Islet of Langerhans (tissue), 1 donor: ENCODE results near the gene OR2V2.
"Not testable (repeated sequence)": the region's sequence is repeated elsewhere in the genome, so short reads cannot be mapped to it uniquely, and the experiment has no call there.

Experiments
- FAIRE-seq: peaks from one replicate; lab custom pipeline; 2011; peaks lifted over from hg19 to GRCh38; lab: Jason Lieb, UNC

The OR2V2 gene

DNA sequence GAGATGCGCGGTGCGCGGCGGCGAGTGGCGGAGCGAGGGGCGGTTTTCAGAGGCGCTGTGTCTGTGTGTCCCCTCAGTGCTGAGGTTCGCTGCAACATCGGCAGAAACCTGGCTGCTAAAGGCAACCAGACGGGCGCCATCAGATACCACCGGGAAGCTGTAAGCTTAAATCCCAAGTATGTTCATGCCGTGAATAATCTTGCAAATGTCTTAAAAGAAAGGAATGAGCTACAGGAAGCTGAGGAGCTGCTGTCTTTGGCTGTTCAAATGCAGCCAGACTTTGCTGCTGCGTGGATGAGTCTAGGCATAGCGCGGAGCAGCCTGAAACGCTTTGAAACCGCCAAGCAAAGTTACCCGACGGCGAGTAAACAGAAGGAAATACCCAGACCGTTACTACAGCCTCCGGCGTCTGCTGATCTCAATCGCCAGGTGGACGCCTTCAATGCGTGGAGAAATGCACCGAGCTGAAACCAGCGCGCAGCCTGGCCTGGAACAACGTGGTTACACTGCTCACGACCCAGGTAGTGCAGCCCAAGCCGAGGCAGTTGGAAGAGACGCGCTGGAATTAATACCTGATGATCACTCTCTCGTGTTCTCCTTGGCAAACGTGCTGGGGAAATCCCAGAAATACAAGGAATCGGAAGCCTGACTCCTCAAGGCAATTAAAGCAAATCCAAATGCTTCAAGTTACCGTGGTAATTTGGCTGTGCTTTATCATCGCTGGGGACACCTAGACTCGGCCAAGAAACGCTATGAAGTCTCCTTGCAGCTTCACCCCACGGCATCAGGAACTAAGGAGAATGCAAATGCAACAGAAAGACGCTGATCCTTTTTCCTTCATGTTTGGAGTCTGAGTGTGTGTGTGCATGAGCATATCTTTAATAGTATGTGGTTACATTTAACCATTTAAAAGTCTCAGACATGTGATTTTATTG, 32.3 kb upstream of the OR2V2 start:
- no peak for FAIRE-seq

DNA sequence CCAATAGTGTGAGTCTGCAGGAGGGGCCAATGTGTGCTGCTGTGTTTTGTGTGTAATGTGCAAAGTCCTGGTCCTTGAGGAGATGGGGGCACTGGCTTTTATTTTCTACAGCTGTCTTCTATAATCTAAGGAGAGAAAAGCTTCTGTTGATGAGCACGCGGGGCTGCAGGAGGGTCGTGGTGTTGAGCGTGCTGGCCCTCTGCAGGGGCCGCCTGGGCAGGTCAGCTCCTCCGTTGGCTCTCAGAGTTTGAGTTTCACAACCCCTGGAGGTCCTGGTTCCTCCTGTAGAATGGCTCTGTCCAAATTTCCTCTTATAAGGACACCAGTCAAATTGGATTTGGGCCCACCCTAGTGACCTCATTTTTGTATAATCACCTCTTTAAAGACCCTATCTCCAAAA, 29.0 kb upstream of the OR2V2 start:
- FAIRE-seq, result no peak

DNA sequence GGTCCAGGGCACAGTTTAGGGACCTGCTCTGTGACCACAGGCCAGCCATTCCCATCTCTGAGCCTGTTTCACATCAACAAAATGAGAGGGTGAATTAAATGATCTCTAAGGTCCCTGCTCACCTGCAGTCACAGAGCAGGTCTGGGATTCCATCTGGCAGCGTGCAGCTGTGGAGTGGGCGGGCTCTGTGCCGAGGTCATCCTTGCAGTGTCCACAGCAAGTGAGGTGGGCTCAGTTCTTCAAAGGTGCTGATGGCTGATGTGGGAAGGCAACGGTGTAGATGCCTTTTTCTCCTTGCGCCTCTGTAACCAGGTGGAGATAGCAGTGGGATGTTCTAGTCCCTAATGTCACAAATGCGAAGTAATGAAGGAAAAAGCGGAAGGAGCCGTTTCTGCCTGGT, 28.3 kb upstream of the OR2V2 start:
- no peak for FAIRE-seq

DNA sequence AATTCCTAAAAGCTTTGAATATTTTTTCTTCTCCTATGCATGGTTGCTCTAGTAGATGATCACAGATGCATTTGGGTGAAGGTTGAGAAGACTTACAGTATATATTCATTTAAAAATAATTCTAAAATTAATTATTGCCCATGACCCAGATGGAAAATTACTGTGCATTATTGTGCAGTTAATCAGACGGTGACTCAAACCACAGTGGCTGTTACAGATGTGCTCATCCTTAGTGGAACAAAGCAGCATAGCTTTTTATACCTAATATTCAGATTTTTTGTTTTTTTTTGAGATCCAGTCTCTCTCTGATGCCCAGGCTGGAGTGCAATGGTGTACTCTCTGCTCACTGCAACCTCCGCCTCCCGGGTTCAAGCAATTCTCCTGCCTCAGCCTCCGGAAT, 27.1 kb upstream of the OR2V2 start:
- no peak for FAIRE-seq

DNA sequence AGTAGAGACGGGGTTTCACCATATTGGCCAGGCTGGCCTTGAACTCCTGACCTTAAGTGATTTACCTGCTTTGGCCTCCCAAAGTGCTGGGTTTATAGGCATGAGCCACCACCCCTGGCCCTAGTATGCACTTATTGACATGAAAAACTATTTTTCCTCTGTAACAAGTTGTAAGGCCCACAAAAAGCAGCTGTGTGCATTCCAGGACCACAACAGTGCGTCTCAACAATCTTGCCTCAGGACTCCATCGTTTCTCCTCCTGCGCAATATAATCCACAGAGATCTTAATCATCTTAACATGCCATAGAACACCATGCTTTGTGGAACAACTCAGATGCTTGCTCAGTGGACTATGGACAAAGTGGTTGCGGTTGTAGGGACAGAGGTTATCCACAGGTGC, 26.6 kb upstream of the OR2V2 start:
- no peak for FAIRE-seq

DNA sequence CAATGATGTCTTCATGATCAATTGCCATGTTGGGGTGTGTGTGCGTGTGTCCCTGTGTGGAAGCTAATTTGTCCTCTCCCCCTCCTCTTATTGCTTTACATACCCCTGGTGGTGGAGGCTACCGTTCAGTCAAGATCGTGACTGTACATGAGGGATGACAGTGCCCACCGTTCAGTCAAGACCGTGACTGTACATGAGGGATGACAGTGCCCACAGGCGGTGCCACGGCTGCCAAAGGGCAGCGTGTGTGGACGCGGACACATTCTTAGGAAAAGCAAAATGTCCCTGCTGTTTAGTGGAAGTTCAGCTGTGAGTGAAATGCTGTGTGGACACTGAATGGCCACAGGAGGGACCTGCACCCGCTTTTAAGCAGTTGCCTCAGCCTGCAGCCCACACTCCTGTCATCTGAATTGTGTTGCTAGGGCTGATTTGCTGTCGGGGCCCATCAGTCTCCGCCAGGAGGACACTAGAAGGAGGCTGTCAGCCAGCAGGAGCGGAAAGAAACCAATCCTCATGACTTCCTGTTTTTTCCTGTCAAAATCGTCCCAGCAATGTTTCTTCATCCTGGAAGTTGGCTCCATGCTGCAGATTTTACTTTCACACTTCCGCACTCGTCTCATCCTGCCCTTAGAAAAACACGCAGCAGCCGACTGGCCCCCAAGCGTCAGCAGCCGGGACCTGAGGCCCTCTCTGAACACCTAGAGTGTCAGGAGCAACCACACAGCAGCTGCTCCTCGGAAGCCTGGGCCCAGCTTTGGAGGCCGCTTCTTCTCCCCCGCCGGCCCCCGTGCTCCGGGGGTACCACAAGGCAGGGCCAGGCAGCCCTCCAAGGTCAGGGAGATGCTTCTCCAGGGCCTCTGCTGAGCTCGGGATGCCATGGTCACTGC, 25.5 kb upstream of the OR2V2 start:
- no peak for FAIRE-seq

DNA sequence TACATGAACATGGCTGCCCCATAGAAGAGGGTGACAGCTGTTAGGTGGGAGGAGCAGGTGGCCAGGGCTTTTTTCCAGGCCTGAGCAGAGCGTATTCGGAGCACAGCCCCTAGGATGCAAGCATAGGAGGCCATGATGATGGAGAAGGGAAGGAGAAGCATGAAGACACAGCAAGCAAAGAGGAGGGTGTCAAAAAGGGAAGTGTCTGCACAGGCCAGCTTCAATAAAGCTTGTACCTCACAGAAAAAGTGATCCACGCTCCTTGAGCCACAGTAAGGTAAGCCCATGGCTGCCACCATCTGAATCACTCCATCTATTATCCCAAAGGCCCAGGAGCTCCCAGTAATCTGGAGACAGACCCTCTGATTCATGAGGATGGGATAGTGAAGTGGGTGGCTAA, 22.9 kb upstream of the OR2V2 start:
- FAIRE-seq, result no peak

DNA sequence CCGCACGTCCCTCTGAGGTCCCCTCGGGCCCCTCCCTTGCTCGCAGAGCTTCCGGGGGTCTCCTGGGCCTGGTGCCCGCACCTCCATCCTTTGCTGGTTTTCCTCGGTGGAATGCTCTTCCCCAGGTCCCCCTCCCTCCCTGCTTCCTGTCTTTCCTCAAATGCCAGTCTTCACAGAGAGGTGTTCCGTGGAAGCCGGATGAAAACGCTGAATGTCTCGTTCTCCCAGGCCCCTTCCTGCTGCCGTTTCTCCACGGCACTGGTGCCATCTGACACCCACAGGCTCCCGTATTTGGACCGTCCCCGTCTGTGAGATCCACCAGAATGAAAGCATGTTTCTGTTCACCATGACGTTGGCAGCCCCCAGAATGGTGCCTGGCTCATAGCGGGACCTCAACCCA, 20.5 kb upstream of the OR2V2 start:
- no peak for FAIRE-seq

DNA sequence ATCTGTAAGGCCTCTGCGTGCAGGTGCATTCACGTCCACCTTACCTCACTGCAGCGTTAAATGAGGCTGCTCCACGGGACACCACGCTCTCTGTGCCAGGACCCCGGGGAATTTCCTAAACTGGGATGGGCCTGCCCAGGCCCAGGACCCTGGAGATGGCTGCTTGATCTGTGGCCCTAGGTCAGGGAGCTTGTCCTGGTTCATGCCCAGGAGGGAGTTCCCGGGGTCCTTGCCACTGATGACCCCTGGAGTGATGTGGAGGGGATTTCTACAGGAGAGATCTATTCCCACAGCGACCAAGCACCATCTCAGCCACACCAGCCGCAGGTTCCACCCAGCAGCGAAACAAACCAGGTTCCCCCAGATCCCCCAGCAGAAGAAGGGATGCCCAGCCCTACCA, 19.9 kb upstream of the OR2V2 start:
- no peak for FAIRE-seq

DNA sequence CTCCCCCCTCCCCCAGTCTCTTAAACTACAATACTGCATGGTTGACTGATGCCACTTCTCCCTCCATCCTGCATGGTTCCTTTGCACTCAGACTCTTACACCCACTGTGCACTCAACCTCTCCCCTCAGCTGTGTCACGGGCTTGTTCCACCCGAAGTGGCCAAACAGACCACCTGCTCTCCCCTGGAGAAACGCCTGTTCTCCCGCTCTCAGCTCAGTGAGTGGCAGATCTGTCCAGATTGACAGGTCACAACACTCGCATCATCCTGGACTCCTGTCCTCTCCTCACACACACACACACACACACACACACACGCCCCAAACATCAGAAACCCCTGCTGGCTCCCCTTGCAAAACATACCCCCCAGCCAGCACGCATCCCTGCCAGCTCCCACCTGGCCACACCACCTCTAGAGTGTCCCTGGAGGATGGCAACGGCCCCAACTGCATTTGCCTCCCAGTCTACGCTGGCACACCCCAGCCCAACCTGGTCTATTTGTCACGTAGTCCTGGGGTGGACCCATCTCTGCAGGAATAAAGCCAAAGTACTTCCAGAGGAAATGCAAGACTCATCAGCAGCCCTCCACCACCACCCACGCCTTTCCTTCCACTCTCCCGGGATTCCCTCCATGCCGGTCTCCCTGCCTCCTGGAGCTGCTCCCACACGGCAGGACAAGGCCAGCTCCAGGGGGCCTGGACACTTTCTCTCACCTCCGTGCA, 19.3 kb upstream of the OR2V2 start:
- no peak for FAIRE-seq

DNA sequence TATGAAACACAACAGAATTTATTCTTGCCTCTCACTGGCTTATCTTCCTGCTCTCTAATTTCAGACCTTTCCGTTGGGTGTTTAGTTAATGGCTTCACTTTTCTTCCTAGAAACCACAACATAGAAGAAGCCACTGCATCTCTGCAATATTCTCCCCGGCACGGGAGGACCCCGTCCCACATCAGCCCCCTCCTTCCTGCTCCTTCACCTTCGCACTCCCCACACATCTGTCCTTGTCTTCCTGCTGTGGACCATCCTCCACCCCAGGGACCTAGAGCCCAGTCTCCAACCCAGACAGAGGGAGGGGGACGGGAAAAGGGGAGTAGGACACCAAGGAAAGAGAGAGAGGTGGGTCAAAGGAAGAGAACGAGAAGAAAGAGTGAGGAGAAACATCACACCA, 17.8 kb upstream of the OR2V2 start:
- FAIRE-seq, result no peak

DNA sequence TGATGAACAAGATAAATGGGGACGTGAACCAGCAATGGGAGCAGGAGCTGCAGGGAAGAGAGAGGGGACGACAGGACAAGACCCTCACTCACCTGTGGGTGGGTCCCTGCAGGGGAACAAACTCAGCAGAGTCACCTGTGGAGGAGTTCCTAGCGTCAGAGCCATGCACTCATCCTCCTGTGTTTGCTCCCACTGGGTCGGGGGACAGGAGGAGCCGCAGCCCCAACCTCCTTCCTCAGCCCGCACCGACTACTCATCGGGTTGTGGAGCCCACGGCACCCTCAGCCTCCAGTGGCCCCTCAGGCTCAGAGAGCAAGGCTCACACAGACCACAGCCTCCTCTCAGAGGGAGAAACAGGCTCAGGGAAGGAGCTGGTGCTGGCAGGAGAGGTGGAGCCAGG, 17.3 kb upstream of the OR2V2 start:
- not testable (repeated sequence) for FAIRE-seq

DNA sequence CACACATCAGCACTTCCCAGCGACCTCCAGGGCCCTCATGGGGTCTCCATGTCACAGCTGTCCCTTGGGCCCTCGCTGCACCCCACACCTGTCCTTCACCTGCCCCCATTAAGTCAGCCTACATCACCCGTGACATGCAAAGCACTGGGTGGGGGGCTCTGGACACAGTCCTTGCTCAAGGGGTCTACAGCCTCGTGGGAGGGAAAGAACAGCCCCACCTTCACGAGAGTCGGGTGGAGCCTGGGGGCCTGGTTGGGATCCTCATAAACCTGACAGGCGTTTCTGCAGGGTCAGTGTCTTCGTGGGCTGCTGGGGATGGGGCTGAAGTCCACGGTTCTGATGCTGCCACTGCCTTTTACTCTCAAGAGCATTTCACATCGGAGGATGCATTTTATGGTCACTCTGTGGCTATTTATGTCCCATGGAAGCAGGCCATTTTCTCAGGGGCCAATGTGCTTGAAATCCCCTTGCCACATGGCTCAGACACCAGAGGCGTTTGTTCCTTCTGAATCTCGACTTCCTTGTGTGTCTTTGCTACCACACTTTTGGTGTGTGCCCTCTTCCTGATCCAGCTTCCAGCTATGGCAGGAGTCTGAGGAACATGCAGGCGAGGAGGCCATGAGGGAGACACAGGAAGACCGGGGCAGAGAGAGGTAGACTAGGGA, 16.4 kb upstream of the OR2V2 start, which contains the start of gene OR2V1:
Gene OR2V1, minus strand, starts transcription at position 338 of the 665 bp plus-strand sequence. CDS start 5,865 bp downstream, outside the sequence.
- FAIRE-seq, result no peak

DNA sequence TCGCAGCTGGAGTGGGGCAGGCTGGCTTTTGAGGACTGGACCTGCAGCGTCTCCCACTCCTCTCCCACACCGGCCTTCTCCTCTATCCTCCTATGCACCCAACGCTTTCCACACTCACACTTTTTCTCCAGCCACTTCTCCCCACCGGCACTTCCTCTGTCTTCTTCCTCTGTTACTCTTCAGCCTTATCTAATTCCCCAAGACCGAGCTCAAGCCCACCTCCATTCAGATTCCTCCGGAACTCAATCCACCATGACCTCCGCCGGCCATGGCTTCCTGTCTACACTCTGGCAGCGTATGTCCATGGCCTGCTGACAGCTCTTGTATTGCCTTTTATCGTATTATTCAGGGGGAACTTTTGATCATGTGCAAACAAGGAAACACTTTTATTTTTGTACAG, 15.9 kb upstream of the OR2V2 start:
- FAIRE-seq, result no peak

DNA sequence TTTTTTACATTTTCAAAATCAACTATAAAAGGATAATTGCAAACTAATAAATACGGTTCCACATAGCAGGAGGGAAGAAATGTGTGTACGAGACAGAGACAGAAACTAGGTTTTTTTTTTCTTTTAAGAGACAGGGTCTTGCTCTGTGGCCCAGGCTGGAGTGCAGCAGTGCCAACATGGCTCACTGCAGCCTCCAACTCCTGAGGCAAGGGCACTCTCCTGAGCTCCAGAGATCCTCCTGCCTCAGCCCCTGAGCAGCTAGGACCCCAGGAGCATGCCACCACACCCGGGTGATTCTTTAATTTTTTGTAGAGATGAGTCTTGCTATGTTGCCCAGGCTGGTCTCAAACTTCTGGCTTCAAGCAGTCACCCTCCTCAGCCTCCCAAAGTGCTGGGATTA, 14.3 kb upstream of the OR2V2 start:
- FAIRE-seq, result no peak

DNA sequence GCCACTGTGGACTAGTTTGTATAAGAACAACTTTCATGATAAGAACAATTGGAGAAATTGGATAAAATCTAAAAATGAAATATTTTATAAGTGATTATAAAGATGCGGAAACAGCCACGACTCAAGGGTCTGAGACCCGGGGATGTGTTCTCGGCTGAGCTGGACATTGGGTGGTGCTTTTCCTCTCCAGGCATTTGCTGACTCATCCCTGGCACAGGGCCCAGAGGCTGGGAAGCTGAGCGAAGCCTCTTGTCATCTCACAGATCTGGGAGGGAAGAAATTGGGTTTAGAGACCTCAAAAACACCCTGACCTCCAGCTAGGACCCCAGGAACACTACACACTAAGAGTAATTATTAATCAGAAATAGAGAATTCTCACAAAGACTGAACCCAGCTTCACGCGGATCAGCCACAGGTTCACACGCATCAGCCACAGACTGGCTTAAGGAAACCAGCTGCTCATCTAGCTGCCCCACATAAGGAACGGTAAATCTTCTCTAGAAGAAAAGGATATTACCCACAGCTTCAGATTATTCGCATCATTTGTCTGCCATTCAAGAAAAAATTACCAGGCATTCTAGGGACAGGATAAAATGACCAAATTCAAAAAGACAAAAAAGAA, 13.7 kb upstream of the OR2V2 start:
- no peak for FAIRE-seq

DNA sequence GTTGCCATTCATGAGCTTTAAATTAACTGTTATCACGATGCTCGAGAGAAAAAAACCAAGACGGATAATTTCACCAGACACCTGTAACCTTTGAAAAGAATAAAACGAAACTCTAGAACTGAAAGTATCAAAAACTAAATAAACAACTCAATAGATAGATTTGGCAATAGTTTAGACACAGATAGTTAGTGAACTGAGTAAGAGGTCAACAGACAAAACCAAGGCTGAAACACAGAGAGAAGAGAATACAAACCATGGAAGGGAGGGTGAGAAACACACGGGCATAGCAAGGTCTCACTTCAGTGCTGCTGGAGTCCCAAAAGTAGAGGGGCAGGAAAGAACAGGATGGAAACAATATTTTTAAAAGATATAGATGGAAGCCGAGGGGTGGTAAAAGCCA, 13.1 kb upstream of the OR2V2 start:
- FAIRE-seq, result no peak

DNA sequence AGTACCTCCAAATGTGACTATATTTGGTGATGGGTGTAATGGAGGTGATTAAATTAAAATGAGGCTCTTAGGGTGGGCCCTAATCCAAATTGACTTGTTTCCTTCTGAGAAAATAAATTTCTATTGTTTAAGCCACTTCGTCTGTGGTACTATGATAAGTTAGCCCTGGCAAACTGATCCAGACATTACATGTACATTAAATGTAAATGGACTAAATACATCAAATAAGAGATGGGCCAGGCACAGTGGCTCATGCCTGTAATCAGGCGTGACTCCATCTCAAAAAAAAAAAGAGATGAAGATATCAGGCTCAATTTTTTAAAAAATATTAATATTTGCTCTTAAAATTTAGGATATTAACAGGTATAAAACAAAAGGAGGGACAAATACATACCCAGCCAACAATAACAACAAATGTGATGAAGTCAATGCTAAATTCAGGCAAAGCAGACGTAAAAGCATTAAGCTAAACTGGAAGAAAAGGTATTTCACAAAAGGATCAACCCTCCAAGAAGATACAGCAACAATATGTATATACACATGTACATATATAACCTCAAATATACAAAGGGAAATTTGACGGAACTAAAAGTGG, 10.9 kb upstream of the OR2V2 start:
- FAIRE-seq, result no peak

DNA sequence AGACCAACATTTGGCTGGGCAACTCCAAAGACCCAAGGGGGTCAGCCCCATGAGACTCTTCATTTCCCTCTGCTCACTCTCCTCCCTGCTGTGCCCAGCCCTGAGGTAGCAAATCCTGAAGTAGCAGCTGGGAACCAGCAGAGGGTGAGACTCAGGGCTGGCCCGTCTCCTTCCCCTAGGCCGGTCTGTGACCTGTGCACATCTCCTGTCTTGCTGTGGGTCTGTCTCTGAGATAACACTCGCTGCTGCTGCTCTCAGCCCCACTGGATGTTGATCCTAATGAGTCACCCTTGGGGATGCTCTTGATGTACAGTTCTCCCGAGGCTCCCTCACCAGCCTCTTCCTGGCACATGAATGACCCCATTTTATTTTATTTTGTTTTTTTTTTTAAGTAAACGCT, 9.1 kb upstream of the OR2V2 start:
- no peak for FAIRE-seq

DNA sequence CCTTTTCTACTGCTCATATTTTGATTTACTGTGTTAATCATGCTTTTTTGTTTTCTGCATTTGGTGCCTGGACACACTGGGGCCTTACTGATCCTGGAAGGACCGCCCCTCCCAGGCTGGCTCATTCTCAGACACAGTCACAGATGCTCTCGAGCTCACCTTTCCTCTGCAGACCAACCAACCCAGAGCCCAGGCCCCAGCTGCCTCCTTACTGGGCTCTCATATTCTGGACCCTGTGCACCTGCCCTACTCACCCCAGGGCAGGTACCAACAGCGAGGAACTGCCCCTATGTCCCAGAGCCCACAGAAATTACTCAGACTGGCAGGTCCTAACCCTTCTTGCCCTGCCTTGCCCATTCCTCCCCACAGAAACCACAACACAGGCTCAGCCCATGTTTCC, 6.6 kb upstream of the OR2V2 start:
- no peak for FAIRE-seq

DNA sequence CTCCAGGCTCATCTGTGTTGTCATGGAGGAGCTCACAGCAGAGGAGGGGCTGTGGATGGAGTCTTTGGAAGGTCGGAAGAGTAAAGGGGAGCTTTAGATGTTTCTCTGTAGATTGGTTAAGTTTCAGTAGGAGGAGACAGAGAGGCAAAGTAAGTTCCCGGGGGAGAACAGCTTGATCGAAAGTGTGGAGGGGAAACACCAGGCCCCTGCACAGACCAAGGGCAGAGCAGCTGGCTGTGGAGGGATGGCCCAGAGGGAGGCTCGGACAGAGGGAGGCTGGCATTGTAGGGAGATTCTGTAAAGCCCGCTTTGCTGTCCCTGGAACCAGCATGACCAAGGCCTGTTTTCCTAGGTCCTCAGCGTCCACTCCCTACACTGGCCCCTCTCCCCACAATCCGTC, 5.3 kb upstream of the OR2V2 start:
- FAIRE-seq, result no peak
